ENCODE data around the gene AMFR. TPM values are rescaled to one million over a fixed set of nuclear protein-coding genes. Genes with fewer than 3 reads are reported as not detected.

AMFR gene
- total RNA-seq, 1 donor from 2014 or later: 119 TPM

DNA sequence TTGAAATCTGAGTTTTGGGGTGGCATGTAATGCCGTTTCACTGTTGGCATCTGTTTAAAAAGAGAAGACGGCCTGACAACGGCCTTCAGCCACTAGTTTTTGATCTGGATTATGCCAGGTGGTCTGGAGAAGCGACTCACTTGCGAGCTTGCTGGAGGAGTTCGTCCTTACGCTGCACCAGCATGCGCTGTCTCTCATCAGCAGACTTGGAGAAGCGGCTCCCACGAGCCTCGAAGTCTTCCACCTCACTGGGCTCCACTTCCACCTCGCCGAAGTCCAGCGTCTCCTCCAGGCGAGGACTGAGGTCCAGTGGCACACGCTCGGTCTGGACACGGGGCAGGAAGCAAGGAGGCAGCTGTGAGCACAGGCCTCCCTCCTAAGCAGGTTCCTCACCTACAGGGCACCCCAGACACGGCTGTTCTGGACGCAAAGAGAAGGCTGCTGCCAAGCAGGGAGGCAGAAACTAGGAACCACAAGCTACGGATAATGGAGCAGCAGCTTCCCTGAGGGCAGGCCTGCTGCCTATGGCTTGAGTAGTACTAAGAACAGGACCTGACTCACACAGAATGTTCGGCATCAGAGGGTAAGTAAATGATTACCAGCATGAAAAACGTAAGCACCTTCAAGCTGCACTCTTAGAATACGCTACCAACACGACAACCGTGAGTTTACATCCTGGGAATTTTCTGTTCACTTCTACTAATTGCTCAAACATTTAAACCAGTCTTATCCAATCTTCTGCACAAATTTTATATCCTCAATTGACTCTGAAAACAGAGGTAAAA is 61.4 kb downstream of the AMFR start:
- TF ChIP-seq, protein P1, sequence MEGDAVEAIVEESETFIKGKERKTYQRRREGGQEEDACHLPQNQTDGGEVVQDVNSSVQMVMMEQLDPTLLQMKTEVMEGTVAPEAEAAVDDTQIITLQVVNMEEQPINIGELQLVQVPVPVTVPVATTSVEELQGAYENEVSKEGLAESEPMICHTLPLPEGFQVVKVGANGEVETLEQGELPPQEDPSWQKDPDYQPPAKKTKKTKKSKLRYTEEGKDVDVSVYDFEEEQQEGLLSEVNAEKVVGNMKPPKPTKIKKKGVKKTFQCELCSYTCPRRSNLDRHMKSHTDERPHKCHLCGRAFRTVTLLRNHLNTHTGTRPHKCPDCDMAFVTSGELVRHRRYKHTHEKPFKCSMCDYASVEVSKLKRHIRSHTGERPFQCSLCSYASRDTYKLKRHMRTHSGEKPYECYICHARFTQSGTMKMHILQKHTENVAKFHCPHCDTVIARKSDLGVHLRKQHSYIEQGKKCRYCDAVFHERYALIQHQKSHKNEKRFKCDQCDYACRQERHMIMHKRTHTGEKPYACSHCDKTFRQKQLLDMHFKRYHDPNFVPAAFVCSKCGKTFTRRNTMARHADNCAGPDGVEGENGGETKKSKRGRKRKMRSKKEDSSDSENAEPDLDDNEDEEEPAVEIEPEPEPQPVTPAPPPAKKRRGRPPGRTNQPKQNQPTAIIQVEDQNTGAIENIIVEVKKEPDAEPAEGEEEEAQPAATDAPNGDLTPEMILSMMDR (conservative IDR thresholded peaks at IDR 0.05; ENCODE audit: low read depth, low read length): no peak
- no peak for DNase-seq (ENCODE audit: low read depth)
- no peak overlapping the region for H3K4me3 ChIP-seq (ENCODE audit: low read depth, low read length)

DNA sequence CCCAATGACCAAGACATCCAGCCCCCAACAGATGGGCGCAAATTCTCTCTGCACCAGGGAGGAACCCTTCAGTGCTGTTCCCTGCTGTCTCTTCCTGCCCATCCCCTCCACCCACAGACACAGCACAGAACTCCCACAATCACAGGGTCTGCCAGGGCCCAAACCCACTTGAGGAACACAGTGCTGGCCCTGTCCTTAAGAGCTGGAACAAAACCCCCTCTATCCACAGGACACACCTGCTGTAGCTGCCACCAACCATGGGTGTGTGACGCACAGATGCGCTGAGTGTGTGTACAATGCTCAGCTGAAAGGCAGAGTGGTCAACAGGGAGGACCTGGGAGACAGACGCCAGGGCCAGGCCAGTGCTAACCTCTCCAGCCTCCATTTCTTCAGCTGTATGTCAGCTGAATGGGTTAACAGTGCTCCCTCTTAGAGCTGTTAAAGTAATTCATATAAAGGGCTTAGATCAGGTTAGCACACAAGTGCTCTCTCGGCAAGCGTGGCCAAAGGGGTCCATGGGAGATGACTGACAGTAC is 62.1 kb downstream of the AMFR start:
- TF ChIP-seq, protein P1 (conservative IDR thresholded peaks at IDR 0.05; ENCODE audit: low read depth, low read length): no peak
- H3K4me3 ChIP-seq (ENCODE audit: low read depth, low read length): no peak overlapping the region
- DNase-seq (ENCODE audit: low read depth): no peak

DNA sequence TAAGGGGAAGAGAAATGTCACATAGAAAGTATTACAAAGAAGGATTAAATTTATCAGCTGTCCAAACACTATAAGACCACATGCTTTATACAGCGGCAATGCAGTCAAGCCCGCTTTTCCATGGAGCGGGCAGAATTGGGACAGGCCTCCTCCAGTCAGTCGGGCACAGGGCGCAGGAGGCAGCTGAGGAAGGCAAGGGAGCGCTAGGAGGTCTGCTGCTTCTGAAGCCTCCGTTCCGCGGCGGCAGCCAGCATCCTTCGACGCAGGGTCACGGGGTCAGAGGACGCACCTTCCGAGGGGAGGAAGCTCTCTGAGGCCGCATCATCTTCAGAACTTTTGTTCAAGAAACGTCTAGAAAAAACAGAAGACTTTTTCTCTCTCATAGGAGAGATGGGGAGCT is 62.6 kb downstream of the AMFR start:
- H3K4me3 ChIP-seq (ENCODE audit: low read depth, low read length): no peak overlapping the region
- TF ChIP-seq, protein P1 (conservative IDR thresholded peaks at IDR 0.05; ENCODE audit: low read depth, low read length): no peak
- no peak for DNase-seq (ENCODE audit: low read depth)

- DNase-seq (ENCODE audit: low read depth): no peak
- TF ChIP-seq, protein P1 (conservative IDR thresholded peaks at IDR 0.05; ENCODE audit: low read depth, low read length): no peak
- no peak overlapping the region for H3K4me3 ChIP-seq (ENCODE audit: low read depth, low read length)
Measured at GRCh38 chr16:56362057-56362655, 63.2 kb downstream of the AMFR start.

DNA sequence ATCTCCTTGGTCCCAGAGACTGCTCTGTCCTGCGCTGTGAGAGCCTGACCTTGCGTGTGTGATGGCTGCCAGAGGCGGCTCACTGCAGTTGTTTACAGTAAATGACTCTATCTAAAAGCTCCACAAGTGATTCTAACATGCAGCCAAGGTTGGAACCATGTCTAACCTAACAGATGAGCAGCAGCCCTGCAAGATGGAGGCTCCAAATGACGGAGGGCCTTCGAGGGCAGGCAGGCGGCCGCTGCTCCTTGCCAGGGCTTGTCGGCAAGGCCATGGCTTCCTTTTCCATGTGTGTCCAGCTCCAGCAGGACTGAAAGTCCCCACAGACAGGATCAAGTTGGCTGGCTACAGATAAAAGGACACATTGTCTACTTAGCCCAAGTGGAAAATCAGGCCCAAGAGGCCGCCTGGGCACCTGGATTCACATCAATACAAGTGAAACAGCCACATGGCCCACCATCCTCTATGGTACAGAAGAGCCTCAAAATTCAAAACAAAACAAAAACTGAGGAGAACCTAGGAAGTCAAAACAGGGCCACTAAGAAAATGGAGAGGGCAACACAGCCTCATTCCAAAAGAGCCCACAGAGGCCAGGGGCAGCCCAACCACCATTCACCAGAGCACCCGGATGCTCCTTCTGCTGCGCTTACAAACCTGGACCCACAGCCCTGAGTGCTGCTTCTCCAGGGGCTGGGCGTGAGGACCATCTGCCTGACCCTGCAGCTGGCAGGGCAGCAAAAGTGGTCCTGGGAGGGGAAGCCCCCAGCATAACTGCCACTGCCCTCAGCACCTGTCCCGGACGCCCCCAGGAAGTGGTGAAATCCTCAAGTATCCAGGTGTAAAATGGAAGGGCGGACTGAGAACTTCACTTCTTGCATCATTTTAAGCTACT is 65.0 kb downstream of the AMFR start:
- no peak for DNase-seq (ENCODE audit: low read depth)
- H3K4me3 ChIP-seq (ENCODE audit: low read depth, low read length): no peak overlapping the region
- TF ChIP-seq, protein P1 (conservative IDR thresholded peaks at IDR 0.05; ENCODE audit: low read depth, low read length): no peak

DNA sequence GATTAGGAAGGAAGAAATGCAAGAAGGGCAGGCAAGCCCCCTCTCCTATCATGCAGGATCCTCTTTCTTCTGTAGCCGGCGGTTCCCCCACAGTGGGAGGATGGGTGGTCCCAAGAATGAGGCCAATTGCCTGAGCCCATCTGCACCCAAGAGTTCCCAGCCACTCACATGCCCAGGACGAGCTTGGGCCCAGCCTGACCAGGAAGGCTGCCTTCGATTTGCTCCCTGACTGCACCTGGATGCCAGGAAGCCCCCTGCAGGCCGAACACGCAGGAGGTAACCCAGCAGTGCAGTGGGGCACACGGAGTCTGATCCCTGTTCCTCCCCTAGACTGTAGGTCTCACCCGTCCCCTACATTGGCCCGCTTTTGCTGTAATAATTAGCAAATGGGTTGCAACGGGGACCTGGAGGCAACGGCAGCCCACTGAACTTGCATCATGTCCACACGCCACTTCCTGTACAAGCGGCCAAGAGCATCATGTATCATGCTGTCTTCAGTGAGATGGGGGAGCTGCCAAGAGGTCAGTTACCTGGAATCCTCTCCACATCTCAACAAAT is 67.5 kb downstream of the AMFR start:
- H3K4me3 ChIP-seq (ENCODE audit: low read depth, low read length): no peak overlapping the region
- DNase-seq (ENCODE audit: low read depth): no peak
- TF ChIP-seq, protein P1 (conservative IDR thresholded peaks at IDR 0.05; ENCODE audit: low read depth, low read length): no peak
